Mucosa of descending colon (tissue), 3 donors: ENCODE data around the gene PP2D1. TPM values are rescaled to one million over a fixed set of nuclear protein-coding genes. Genes with fewer than 3 reads are reported as not detected.

ENCODE experiments used
- ATAC-seq: fragments of 200-7000 bp; cut with Tn5 transposase; one replicate; pipeline ENCODE4 v1.9.1; 2020; ENCODE audit warnings: mild to moderate bottlenecking, moderate library complexity
- DNase-seq, 3 donors: peaks; one replicate each; pipeline ENCODE4 v3.0.0-alpha.2; 2020
- H3K36me3 ChIP-seq: fragments of 200-600 bp; one replicate; pipeline ENCODE4 v1.8.0; 2021; ENCODE audit warnings: low read depth, mild to moderate bottlenecking
- H3K4me1 ChIP-seq: fragments of 200-600 bp; one replicate; pipeline ENCODE4 v1.8.0; 2021; ENCODE audit warnings: low read depth, mild to moderate bottlenecking
- H3K4me3 ChIP-seq: fragments of 200-600 bp; one replicate; pipeline ENCODE4 v1.8.0; 2021; ENCODE audit warnings: mild to moderate bottlenecking
- H3K9me3 ChIP-seq: fragments of 200-600 bp; one replicate; pipeline ENCODE4 v1.8.0; 2021; ENCODE audit warnings: mild to moderate bottlenecking
- CTCF ChIP-seq: fragments of 200-600 bp; IDR thresholded peaks from one replicate; pipeline ENCODE4 v1.8.0; 2022; ENCODE audit warnings: antibody characterized with exemption, mild to moderate bottlenecking
- intact Hi-C, 2 donors: fragments of 100-400 bp; cut with DNase I in 1 of 2; cut with micrococcal nuclease in 1 of 2; formaldehyde crosslinking; loops; one replicate each; pipeline versions ENCODE4 v1.11.0 to v1.11.1; 2022; cut with DNase I, micrococcal nuclease
- long read RNA-seq, 2 donors: library from polyadenylated mRNA; unstranded; transcript quantifications; one replicate each; pipeline ENCODE4 v2.0.0, GENCODE V29; 2019 to 2021
- total RNA-seq, 3 donors: library from RNA; stranded (reverse); fragmentation: NEBNext Ultra II Directional in 2 of 3; extraction: Animal tissue kit (Norgen Biotek cat#: 25700) in 2 of 3; gene quantifications; one replicate each; pipeline versions ENCODE4 v1.2.1 to v1.2.4, GENCODE V29; 2021 to 2023
- donor health status: DM: no; HTN: no; CAD: no; lungs with moderate emphysema.
- donor health status: DM: no; HTN: no; CAD: no.
- donor health status: DM: no; HTN: yes; CAD: no.

Gene PP2D1
- not detected for total RNA-seq
- long read RNA-seq, donor 1, partial matches to known transcripts, result 0 of 2 reads
- long read RNA-seq, donor 1, other reads (novel, unspliced or antisense), result 2 of 2 reads
- long read RNA-seq, donor 2, partial matches to known transcripts, result 0 of 1 reads
- long read RNA-seq, donor 2, other reads (novel, unspliced or antisense), result 1 of 1 reads

DNA sequence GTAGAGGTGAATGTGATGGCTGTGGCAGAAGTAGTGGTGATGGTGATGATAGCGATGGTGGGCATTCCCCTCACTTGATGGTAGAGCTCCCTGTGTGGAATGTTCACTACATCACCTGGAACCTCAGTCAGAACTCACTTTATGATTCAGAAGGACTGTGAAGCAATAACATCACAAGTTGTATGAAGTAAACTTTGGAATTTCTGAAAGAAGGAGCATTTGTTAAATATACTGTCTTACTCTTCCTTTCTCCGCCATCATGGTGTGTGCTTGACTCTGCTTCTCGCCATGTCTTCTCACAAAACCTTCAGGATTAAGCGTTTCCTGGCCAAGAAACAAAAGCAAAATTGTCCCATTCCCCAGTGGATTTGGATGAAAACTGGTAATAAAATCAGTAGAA is at the start of gene PP2D1:
Gene PP2D1, minus strand, starts transcription at position 101 of the 400 bp plus-strand sequence. CDS start 192 bp downstream, outside the sequence.
- Histone ChIP-seq H3K4me1 (no peaks in the 10 kb centered on the region), H3K4me3 (no peak within 1 kb of the TSS), H3K9me3 (no peaks in the 10 kb centered on the region), H3K36me3 (no peaks in the 10 kb centered on the region)
- DNase-seq, result no peak
- intact Hi-C loops, result no loop called here
- no peak for TF ChIP-seq CTCF
- ATAC-seq, result no peak

GRCh38 chr3:20060974-20061685 is 49.1 kb upstream of the PP2D1 start:
- DNase-seq (no peak), ATAC-seq (peak; percentile 24)
- intact Hi-C loops, result no loop called here
- no peaks in the 10 kb centered on the region for H3K36me3 ChIP-seq
- no peak for TF ChIP-seq CTCF
- H3K4me3 ChIP-seq, result no peak overlapping the region
- H3K4me1 ChIP-seq, result peaks cover 16% of the 10 kb centered on the region
- H3K9me3 ChIP-seq, result no peaks in the 10 kb centered on the region

GRCh38 chr3:20059929-20060328 is 47.9 kb upstream of the PP2D1 start:
- TF ChIP-seq CTCF, result no peak
- H3K9me3 ChIP-seq, result no peaks in the 10 kb centered on the region
- DNase-seq (no peak), ATAC-seq (no peak)
- no peaks in the 10 kb centered on the region for H3K36me3 ChIP-seq
- intact Hi-C loops, result no loop called here
- H3K4me1 ChIP-seq, result peaks cover 21% of the 10 kb centered on the region
- no peak overlapping the region for H3K4me3 ChIP-seq

DNA sequence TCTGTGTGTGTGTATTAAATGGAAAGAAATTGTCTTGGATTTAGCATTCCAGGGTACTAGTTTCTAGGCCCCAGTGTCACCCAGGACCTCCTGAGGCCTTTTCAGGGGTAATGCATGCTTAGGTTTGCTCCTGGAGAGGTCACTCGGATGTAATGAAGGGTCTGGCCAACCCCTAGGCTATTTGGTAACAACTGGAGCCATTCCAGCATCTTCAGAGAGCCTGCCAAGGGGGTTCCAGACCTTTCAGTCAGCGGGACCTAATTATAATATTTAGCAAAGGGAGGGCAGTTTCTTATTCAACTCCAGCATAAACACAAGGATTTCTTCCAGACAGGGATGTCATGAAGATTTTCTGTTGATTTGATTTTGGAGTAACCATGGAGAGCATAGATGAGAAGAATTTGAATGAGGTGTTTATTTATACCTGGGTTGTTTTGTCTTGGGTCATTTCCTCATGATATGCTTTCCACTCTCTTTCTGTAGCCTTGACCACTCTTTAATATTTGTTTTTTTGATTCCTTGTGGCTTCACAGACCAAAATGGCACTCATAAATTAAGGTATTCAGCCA is 45.6 kb upstream of the PP2D1 start:
- no peaks in the 10 kb centered on the region for H3K36me3 ChIP-seq
- intact Hi-C loops, result no loop called here
- DNase-seq (no peak), ATAC-seq (no peak)
- peaks cover 25% of the 10 kb centered on the region for H3K4me1 ChIP-seq
- TF ChIP-seq CTCF, result no peak
- H3K4me3 ChIP-seq, result no peak overlapping the region
- no peaks in the 10 kb centered on the region for H3K9me3 ChIP-seq

DNA sequence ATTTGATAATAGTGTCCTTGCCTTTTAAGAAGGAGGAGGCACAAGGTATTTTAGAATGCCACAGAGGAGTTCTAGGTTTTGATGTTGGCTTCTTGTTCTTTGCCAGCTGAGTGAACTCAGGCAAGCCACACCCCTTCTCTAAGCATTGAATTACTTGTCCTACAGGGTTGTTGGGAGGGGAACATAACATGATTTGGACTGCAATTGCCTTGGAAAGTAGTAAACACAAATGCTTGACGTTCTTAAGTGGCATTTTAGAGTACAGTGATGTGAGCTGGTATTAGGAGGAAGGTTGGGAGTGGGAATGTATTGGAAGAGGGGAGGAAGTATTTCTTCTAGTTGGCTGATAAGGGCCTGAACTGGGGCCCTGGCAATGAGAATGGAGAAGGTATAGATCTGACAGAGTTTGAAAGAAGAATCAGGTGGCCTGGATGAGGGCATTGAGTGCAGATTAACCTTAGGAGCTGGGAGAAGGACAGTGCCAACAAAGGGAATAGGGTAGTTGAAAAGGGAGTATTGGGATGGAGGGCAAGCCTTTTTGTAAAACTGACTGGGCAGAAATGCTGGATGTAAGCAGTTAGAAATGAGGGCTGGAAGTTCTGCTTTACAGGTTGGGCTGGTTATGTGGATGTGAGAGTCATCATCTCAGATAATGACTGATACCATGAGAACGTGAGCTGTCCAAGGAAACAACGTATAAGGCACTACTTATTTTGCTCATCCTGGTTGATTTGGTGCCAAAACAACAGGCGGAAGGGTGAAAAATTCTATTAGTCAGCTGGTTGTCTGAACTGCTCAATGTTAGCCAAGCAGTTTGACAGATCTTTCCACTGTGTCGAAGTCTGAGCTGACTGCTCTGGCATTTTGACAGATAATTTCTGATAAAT is 44.9 kb upstream of the PP2D1 start:
- DNase-seq (no peak), ATAC-seq (peak; percentile 11)
- Histone ChIP-seq H3K4me1 (peaks cover 25% of the 10 kb centered on the region), H3K9me3 (no peaks in the 10 kb centered on the region), H3K36me3 (no peaks in the 10 kb centered on the region), H3K4me3 (no peak overlapping the region)
- no peak for TF ChIP-seq CTCF
- intact Hi-C loops, result no loop called here
